Endothelial cell of hepatic sinusoid (primary cell): ENCODE results near the gene PRPS1L1.

Source experiments
- in situ Hi-C: cut with HindIII; loops from 2 replicates; pipeline ENCODE4 v1.10.0; 2017; ENCODE audit warnings: low sequenced_read_pairs

The PRPS1L1 gene

DNA sequence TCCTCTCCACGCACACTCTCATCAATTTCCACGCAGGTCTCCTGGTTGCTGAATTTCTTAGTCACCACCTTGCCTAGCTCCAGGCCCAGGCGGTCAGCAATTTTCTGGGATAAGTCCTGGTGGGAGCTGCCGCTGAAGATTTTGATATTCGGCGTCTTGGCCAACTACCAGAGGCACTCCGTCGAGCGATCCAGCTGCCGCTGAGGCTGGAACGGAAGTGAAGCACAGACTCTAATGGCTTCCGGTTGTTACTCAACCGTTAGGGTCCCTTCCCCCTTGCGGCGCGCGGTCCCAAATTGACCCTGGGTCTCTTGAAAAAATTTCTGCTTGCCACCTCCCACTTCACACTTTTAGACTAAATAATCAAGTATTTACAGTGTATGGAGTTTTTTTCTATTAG, at the start of gene PRPS1L1:
Gene PRPS1L1 (minus strand): TSS at position 219 of the 400 bp plus-strand sequence.
- in situ Hi-C loops: no loop called here

- in situ Hi-C loops: no loop called here
Observed at GRCh38 chr7:18076461-18076860, 48.8 kb upstream of the PRPS1L1 start.

DNA sequence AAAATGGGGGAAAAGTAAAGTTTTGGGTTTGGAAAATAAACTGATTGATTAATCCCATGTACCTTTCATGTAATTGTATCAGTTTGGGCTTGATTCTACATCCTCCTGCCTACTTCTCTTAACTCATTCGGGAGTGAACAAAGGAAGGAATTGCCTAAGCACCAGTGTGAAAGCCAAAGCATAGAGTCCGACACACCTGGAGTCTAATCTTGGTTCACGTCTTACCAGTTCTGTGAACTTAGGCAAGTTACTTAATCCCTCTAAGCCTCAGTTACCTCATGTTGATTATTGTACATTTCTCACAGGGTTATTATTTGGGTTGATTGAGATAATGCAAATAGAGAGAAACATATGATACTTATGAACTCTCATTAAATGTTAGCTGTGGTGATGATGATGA, 41.1 kb upstream of the PRPS1L1 start:
- in situ Hi-C loops: no loop called here

GRCh38 chr7:18064242-18064838, 36.7 kb upstream of the PRPS1L1 start:
- in situ Hi-C loops: no loop called here

- in situ Hi-C loops: no loop called here
Observed at GRCh38 chr7:18063149-18063901, 35.7 kb upstream of the PRPS1L1 start.

DNA sequence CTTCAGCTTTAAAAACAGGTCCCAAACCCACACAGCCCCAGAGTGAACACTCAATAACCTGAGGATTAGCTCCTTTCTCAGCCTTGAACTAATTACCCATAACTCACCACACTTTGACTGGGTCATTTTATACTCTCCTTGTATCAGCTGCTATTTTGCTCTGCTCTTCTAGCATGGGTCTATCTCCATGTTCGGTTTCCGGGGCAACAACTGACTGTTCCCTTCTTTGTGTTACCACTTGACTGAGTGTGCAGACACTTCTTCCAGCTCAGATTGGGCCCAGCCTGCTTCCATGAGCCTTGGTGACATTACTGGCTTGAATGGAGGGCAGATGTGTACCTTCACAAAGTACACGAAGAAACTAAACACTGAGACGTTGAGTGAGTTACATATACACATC, 31.5 kb upstream of the PRPS1L1 start:
- in situ Hi-C loops: no loop called here

DNA sequence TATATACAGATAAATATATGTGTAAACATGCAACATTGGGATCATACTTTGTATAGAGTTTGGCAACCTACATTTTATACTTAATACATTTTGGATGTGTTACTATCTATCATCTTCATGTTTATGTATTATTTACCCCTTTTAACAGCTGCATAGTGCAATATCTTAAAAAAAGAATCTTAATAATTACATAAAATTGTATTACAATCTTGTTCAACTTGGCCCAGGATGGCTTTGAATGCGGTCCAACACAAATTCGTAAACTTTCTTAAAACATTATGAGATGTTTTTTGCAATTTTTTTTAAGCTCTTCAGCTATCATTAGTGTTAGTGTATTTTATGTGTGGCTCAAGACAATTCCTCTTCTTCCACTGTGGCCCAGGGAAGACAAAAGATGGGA, 26.3 kb upstream of the PRPS1L1 start:
- in situ Hi-C loops: no loop called here

DNA sequence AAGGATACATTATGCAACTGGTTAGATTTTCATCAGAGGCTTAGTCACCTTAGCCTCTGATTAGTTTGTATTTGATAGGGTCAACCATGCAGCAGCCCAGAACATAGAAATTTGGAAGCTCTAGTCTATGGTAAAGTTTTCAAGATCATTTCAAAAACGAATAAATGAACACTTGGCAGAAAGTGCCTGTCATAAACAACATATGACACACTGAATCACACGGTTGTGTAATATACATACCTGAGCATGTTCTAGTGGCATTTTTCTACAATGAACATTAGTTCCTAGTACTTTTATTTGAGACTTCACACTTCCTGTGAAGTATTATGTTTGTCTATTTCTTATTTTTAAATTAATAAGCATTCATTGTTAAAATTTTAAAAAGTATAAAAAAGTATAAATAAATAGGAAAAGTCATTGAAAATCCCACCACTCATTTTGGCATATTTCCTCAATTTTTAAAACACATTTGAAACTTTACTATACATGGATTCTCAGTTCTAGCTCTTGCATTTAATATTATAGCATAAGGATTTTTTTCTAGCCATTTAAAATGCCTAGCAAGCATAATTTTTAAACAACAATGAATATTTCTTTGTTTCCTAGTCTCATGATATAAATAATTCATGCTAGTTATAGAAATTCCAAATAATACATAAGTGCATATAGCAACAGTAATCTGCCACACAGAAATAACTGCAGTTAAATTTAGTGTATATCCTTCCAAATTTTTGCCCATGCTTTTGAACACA, 25.7 kb upstream of the PRPS1L1 start:
- in situ Hi-C loops: no loop called here

DNA sequence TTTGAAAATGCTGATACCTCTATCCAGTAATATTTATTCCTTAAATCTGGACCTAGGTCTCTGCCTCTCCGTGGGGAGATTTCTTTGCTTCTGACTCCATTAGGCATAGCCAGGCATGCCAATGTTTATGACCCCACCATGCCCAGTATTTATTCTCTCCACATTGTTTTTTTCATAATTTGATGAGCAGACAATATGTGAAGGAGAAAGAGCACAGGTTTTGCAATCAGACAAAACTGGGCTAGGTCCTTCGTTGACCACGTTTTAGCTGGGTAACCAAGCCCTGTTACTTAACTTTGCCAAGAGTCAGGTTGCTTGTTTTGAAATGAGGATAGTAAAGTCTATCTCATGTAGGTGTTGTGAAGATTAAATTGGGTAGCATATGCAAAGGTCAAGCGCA, 21.6 kb upstream of the PRPS1L1 start:
- in situ Hi-C loops: no loop called here

DNA sequence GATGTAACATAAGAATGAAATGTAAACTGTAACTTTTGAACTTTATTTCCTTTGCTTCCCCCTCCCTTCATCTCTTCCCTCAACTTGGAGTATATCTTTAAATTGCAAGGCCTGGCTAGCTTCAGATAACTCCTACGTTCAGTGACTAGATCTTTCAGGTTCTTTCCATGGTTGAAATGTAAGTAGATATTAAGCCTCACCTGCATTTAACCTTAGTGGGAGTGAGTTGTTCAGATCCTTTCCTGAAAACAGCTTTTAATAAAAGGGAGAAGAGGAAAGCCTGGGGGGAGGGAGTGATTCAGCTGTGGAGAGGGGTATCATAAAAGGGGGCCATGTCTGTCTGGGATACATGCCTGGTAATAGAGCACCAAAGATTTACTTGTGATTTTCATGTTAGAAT, 19.0 kb upstream of the PRPS1L1 start:
- in situ Hi-C loops: no loop called here

- in situ Hi-C loops: no loop called here
Observed at GRCh38 chr7:18045171-18045570, 17.5 kb upstream of the PRPS1L1 start.

DNA sequence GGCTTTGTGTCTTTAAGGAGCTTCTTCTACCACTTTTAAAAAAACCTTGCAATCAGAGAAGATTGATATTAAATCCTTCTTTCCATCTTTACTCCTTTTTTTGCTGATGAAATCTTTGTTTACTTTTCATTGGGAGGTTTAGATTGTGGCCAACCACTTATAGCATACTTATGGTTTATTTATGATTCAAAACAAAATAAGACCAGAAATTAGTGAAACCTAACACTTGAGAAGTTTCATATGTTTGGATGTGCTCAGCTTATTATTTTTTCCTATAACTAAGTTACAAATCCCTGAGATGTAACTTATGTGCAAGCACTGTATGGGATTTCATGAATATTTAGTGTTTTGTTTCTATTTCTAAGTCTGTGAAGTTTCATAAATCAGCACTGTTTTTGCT, 13.5 kb upstream of the PRPS1L1 start:
- in situ Hi-C loops: no loop called here

DNA sequence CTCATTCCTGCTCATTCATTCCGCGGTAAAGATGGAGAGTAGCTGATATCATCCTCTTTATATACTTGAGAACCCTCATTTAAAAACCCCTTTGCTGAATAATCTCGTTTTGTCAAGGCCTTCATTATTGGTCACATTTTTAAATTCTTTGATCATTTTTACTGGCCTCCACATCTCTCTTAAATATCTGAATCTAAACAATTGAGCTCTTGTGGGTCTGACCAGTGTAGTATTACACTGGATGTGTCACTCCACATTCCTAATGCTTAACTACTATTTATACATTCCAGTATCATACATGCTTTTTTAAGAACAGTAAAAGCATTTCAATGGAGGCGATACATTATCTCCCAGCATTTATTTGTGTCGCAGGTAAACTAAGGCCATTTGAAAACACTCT, 12.6 kb upstream of the PRPS1L1 start:
- in situ Hi-C loops: no loop called here

DNA sequence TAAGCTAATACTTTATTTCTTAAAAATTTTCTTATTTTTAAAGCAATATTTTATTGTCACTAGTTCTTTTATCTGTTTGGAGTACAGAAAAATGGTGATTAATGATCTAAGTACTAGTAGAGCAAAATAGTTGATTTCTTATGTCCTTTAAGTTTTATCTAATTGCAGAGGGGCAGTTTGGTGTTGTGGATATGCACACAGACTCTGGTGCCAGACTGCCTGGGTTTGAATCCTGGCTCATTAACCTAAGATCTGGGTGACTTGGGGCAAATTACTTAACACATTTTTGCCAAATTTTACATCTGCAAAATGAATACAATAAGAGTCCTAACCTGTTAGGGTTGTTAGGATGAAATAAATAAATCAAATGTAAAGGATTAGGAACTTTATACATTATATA, 10.7 kb upstream of the PRPS1L1 start:
- in situ Hi-C loops: no loop called here

GRCh38 chr7:18037609-18038008, 10.0 kb upstream of the PRPS1L1 start:
- in situ Hi-C loops: no loop called here

DNA sequence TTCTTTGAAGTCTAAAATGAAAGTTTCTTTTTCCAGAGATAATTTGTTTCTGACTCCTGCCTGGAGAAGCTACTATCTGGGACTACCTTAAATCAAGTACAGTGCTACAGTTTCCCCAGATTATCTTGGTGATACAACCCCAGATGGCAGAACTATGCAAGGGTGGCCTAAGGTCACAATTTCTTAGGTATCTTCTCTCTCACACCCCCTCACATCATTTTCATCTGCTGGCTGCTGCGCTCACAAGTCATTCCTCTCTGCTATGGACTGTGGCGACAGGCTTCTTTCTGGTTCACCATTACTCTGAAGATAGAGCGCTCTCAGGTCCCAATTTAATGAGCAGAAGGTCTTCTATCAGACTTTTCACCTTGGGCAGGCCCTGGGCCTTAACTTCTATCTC, 9.1 kb upstream of the PRPS1L1 start:
- in situ Hi-C loops: no loop called here

- in situ Hi-C loops: no loop called here
Observed at GRCh38 chr7:18030758-18031157, 3.1 kb upstream of the PRPS1L1 start.

- in situ Hi-C loops: no loop called here
Observed at GRCh38 chr7:18020138-18020715, 7.4 kb downstream of the PRPS1L1 start.

DNA sequence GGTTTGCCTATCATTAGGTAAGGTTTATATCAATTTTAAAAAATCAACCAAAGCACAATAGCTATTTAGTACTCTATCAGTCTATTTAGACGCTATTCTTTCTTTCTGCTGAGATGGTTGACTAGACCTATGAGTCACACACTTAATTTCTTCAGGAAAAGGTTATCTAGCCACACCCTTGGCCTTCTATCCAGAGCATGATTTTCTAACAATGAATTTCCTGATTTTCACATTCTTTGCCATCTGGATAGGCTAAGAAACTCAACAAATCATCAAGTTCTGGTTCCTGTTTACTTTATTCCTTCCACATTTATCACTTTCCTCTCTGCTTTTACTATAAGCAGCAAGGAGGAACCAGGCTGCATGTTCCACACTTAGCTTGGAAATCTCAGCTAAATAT, 8.1 kb downstream of the PRPS1L1 start:
- in situ Hi-C loops: no loop called here

DNA sequence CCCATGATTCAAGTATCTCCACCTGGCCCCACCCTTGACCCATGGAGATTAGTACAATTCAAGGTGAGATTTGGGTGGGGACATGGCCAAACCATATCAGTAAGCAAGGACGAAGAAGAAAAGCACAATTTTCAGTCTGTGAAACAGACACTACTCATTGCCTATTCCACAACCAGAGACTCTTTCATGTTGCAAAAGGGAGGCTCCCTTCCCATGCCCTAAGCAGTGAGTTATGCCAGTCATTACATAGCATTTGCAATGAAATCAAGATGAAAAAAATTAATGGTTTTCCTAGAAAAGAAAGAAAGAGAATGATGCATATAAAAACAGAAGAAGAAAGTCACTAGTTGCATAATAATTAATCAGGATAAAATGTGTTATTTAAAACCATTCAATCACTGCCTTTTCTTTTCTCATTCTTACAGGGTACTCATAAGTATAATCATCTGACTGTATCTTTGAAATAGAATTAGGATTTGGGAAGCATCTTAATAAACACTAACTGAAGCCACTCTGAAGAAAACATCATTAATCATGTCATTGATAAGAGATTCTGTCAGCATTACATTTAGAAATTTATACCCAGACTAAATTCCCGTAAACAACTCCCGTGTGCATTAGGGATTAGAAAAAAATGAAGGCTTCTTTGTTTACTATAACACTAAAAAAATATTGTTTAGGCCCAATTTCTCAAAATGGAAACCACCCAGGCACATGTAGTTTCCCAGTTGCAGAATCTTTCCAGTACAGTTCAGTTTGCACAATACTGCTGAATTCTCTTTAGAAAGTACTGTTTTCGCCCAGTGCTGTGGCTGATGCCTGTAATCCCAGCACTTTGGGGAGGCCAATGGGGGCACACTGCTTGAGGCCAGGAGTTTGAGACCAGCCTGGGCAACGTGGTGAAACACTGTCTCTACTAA, 9.1 kb downstream of the PRPS1L1 start:
- in situ Hi-C loops: no loop called here
